MM.1S (cell line): ENCODE data around the gene MINDY4.

Experiments used
- DNase-seq: peaks from one replicate; pipeline ENCODE4 v3.0.0-alpha.2; 2015
- H2AFZ ChIP-seq: fragments of 300-600 bp; sonication (generic); 2 replicates; pipeline ENCODE4 v1.6.0; 2016; ENCODE audit warnings: antibody characterized with exemption, low read length
- H3F3A ChIP-seq: fragments of 300-600 bp; sonication (generic); 2 replicates; pipeline ENCODE4 v1.6.1; 2016; ENCODE audit warnings: mild to moderate bottlenecking, antibody characterized with exemption, low read length, moderate library complexity, mixed read lengths; ENCODE audit not compliant: insufficient read depth
- H3K27ac ChIP-seq: fragments of 300-600 bp; sonication (generic); 2 replicates; pipeline ENCODE4 v1.5.1; 2016; ENCODE audit warnings: mild to moderate bottlenecking, low read length
- H3K27me3 ChIP-seq: fragments of 300-600 bp; sonication (generic); replicated peaks from 2 replicates; pipeline ENCODE4 v1.6.0; 2016; ENCODE audit warnings: low read length; ENCODE audit not compliant: insufficient read depth
- H3K36me3 ChIP-seq: fragments of 300-600 bp; sonication (generic); replicated peaks from 2 replicates; pipeline ENCODE4 v1.6.1; 2016; ENCODE audit warnings: mild to moderate bottlenecking, low read length, mixed read lengths; ENCODE audit not compliant: insufficient read depth
- H3K4me1 ChIP-seq: fragments of 300-600 bp; sonication (generic); 2 replicates; pipeline ENCODE4 v1.6.1; 2016; ENCODE audit warnings: low read length, mixed read lengths
- H3K4me2 ChIP-seq: fragments of 300-600 bp; sonication (generic); 2 replicates; pipeline ENCODE4 v1.6.0; 2016; ENCODE audit warnings: low read depth, low read length
- H3K4me3 ChIP-seq: fragments of 300-600 bp; sonication (generic); 2 replicates; pipeline ENCODE4 v1.5.1; 2016; ENCODE audit warnings: low read length, mixed read lengths
- H3K79me2 ChIP-seq: fragments of 300-600 bp; sonication (generic); 2 replicates; pipeline ENCODE4 v1.6.1; 2016; ENCODE audit warnings: mixed run types, low read length, mixed read lengths
- H3K9ac ChIP-seq: fragments of 300-600 bp; sonication (generic); 2 replicates; pipeline ENCODE4 v1.6.1; 2016; ENCODE audit warnings: low read length, mixed read lengths
- H3K9me2 ChIP-seq: fragments of 300-600 bp; sonication (generic); replicated peaks from 2 replicates; pipeline ENCODE4 v1.6.1; 2016; ENCODE audit warnings: mild to moderate bottlenecking, low read length, mixed read lengths; ENCODE audit not compliant: insufficient read depth
- H3K9me3 ChIP-seq: fragments of 300-600 bp; sonication (generic); replicated peaks from 2 replicates; pipeline ENCODE4 v1.6.1; 2016; ENCODE audit warnings: mild to moderate bottlenecking, low read length, mixed read lengths; ENCODE audit not compliant: insufficient read depth
- H4K20me1 ChIP-seq: fragments of 300-600 bp; sonication (generic); 2 replicates; pipeline ENCODE4 v1.6.1; 2016; ENCODE audit warnings: mild to moderate bottlenecking, low read length, moderate library complexity, mixed read lengths; ENCODE audit not compliant: insufficient read depth
- EZH2 ChIP-seq: fragments of 300-600 bp; sonication (generic); optimal IDR thresholded peaks from 2 replicates; pipeline ENCODE3; 2017; ENCODE audit warnings: low read depth, mild to moderate bottlenecking, antibody characterized with exemption, low read length, mixed read lengths
- EZH2phosphoT487 ChIP-seq: fragments of 300-600 bp; sonication (generic); IDR thresholded peaks from 2 replicates; pipeline ENCODE4 v1.6.1; 2018; ENCODE audit warnings: antibody characterized with exemption, low read length
- TF ChIP-seq, protein P1 (sequence below): fragments of 300-600 bp; sonication (generic); IDR thresholded peaks from 2 replicates; pipeline ENCODE4 v1.5.1; 2016; ENCODE audit warnings: antibody characterized with exemption, low read length, mixed read lengths

The MINDY4 gene

DNA sequence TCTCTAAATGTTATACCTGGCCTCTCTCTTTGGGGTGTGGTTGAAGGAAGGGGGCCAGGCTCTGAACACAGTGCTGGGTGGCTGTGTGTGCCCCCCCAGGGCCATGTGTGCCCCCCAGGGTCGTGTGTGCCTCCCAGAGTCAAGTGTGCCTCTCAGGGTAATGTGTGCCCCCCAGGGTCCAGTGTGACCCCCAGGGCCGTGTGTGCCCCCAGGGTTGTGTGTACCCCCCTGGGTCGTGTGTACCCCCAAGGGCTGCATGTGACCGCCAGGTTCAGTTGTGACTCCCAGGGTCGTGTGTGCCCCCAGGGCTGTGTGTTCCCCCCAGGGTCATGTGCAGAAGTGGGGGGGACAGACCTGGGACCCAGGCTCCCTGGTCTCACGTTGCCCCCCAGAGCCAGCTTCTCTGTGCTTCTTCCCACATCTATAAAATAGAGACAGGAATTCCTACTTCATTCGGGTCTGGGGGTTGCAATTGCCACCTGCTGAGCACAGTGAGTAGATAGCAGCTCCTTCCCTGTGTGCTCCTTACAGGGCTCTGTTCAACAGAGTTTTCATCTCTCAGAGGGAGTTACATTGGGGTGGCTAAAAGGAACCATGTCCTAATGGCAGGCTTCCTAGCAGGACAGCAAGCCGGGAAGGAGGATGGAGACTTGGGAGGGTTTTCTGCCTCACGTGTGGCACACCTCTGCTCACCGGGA is 99.8 kb downstream of the MINDY4 start:
- H3K9me2 ChIP-seq, result no peaks in the 10 kb centered on the region
- no peak overlapping the region for H3K4me3 ChIP-seq
- H2AFZ ChIP-seq, result no peak overlapping the region
- no peak overlapping the region for H3K9ac ChIP-seq
- H3K79me2 ChIP-seq, result no peaks in the 10 kb centered on the region
- H3K27me3 ChIP-seq, result no peaks in the 10 kb centered on the region
- H3K4me1 ChIP-seq, result no peaks in the 10 kb centered on the region
- no peak overlapping the region for H3K4me2 ChIP-seq
- no peak overlapping the region for H3K27ac ChIP-seq
- DNase-seq, result no peak
- H3F3A ChIP-seq, result no peaks in the 10 kb centered on the region
- H3K36me3 ChIP-seq, result no peaks in the 10 kb centered on the region
- no peaks in the 10 kb centered on the region for H3K9me3 ChIP-seq
- H4K20me1 ChIP-seq, result no peaks in the 10 kb centered on the region
- no peak for TF ChIP-seq EZH2
- no peak for TF ChIP-seq EZH2phosphoT487
- TF ChIP-seq, protein P1, sequence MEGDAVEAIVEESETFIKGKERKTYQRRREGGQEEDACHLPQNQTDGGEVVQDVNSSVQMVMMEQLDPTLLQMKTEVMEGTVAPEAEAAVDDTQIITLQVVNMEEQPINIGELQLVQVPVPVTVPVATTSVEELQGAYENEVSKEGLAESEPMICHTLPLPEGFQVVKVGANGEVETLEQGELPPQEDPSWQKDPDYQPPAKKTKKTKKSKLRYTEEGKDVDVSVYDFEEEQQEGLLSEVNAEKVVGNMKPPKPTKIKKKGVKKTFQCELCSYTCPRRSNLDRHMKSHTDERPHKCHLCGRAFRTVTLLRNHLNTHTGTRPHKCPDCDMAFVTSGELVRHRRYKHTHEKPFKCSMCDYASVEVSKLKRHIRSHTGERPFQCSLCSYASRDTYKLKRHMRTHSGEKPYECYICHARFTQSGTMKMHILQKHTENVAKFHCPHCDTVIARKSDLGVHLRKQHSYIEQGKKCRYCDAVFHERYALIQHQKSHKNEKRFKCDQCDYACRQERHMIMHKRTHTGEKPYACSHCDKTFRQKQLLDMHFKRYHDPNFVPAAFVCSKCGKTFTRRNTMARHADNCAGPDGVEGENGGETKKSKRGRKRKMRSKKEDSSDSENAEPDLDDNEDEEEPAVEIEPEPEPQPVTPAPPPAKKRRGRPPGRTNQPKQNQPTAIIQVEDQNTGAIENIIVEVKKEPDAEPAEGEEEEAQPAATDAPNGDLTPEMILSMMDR, result no peak

DNA sequence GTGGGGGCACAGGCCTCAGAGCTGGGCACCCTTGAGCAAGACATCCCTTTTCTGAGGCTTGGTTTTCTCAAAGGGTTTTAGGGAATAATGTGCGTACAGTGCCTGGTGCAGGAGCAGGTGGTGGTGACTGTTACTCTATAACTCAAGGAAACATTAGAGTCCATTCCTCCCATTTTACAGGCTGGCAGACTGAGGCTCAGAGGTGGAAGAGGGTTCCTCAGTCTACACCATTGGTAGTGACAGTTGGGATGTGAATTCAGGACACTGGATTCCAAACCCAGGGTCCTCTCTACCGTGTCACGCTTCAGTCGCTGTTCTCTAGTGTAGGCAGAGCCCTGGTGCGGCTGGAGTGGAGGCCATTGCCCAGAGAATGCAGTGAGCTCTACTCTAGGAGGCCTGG is 100.4 kb downstream of the MINDY4 start:
- H3F3A ChIP-seq, result no peaks in the 10 kb centered on the region
- H3K9me2 ChIP-seq, result no peaks in the 10 kb centered on the region
- no peak overlapping the region for H3K9ac ChIP-seq
- no peaks in the 10 kb centered on the region for H3K27me3 ChIP-seq
- no peak overlapping the region for H3K27ac ChIP-seq
- no peak overlapping the region for H3K4me2 ChIP-seq
- H4K20me1 ChIP-seq, result no peaks in the 10 kb centered on the region
- no peak overlapping the region for H3K4me3 ChIP-seq
- no peak overlapping the region for H2AFZ ChIP-seq
- no peaks in the 10 kb centered on the region for H3K4me1 ChIP-seq
- H3K36me3 ChIP-seq, result no peaks in the 10 kb centered on the region
- no peaks in the 10 kb centered on the region for H3K79me2 ChIP-seq
- no peak for DNase-seq
- no peaks in the 10 kb centered on the region for H3K9me3 ChIP-seq
- TF ChIP-seq EZH2 (no peak), EZH2phosphoT487 (no peak)
- TF ChIP-seq, protein P1, result no peak

DNA sequence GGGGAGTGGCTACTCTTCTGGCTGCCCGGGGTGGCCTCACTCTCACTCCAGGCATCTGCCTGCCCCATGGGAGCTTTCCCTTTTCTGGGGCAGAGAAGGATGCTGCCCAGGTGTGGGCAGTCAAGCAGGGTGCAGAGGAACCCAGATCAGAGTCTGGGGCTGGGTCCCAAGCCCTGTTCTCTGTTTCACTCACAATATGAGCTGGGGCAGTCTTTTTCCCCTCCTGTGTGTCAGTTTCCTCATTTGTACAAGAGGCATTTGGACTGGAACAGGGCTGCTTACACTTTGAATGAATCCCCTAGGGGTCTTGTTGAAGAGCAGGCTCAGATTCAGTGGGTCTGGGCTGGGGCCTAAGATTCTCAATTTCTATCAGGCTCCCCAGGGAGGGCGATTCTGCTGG is 102.0 kb downstream of the MINDY4 start:
- Histone ChIP-seq H3F3A (no peaks in the 10 kb centered on the region), H3K27me3 (no peaks in the 10 kb centered on the region), H3K4me1 (no peaks in the 10 kb centered on the region)

More for the DNA sequence above, 102.0 kb downstream of the MINDY4 start:
- Histone ChIP-seq H3K9ac (no peak overlapping the region), H2AFZ (no peak overlapping the region), H3K4me3 (no peak overlapping the region), H3K36me3 (no peaks in the 10 kb centered on the region), H3K9me2 (no peaks in the 10 kb centered on the region), H4K20me1 (no peaks in the 10 kb centered on the region), H3K27ac (no peak overlapping the region), H3K4me2 (no peak overlapping the region), H3K9me3 (no peaks in the 10 kb centered on the region), H3K79me2 (no peaks in the 10 kb centered on the region)
- DNase-seq, result no peak
- TF ChIP-seq EZH2phosphoT487 (no peak), EZH2 (no peak)
- TF ChIP-seq, protein P1, result no peak
